Hepatic stellate cell (primary cell): ENCODE data around the gene SLC24A5.
A peak's percentile ranks its signal among the peaks of the same experiment; 100 is the strongest.

ENCODE experiments used
- DNase-seq: peaks from one replicate; pipeline ENCODE4 v3.0.0; 2011; ENCODE audit warnings: low spot score

Gene SLC24A5

DNA sequence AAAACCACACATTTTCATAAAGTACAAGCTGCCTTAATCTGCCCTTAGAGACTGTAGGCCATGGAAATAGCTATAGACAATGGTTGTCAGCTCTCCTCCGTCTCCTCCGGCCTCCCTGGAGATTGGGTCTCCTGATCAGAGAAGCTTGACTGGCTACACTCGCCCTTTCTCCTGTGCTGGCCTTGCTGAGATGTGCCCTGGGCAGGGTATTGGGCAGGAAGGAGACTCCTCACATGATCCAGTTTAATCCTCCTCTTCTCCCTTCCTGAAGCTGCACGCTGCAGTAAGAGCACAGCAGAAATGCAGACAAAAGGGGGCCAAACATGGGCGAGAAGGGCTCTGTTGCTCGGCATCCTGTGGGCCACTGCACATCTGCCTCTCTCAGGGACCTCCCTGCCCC lies at the start of gene SLC24A5:
TSS of gene SLC24A5 (plus strand) at position 246 of the 400 bp plus-strand sequence. CDS start at position 301, 55 bp downstream.
- no peak for DNase-seq

DNA sequence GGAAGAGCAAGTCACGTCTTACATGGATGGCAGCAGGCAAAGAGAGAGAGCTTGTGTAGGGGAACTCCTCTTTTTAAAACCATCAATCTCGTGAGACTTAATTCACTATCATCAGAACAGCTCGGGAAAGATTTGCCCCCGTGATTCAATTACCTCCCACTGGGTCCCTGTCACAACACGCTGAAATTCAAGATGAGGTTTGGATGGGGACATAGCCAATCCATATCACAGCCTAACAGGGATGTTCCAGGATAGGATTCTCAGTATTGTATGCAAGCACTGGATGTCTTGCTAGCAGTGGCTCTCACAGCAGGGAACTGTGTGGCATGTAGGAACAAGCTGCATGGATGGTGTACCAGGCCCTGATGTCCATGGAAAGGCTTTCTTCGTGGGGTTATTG lies 47.8 kb upstream of the SLC24A5 start:
- DNase-seq, result no peak

DNA sequence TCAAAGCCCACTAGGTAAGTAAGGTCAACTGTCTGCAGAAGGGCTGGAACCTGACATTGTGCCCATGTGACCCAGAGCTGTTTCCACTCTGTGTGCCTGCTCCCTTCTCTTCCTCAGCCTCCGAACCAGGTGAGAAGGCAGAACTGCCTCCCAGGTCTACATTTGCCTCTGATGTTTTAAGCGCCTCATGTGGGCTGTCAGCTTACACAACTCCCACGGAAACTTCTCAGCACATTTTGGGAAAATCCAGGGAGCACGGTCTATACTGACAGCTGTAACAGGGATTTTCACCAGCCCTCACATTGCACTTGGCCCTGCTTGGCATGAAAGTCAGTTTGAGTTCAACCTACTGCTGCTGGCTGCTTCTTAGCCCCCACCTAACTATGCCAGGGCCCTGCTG lies 46.9 kb upstream of the SLC24A5 start:
- no peak for DNase-seq

DNA sequence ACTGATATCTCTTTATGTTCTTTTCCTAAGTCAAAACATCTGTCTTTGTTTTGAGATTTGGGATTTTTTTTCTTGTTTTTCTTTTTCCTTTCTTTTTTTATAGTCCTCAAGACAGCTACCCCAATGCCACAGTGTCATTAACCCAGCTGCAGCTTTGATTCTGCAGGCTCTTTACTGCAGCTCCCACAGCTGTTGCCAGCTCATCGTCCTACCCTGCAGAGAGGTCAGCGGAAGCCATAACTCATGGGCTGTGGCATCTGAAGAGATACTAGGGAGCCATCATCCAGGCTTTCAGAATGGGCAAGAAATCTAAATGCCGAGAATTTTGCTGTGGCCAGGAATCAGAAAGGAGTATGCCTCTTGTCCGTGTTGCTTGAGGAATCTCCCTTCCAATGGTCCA lies 44.3 kb upstream of the SLC24A5 start:
- no peak for DNase-seq

DNA sequence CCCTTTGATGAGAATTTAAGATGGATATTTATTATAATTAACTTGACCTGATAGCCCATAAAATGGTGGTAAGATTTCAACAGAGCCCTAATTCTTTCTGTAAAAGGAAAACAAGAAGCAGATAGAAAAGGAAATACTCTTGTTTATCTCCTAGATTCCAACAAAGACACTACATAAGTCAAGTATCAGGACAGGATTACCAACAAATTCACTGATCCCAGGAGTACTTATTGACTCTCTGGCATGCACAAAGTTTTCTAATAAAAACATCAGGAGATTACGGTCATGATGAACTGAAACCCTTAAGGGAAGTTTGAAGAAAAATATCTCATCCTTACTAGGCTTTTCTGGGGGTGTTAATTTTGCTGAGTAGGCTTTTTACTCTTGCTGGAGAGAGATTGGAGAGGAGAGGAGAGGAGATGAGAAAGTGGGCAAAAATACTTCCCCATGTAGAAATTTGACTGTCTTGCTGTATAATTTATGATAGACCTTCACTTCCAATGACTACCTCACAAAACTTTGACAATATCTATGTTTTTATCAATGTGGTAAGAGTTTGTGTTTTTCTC lies 43.1 kb upstream of the SLC24A5 start:
- no peak for DNase-seq

DNA sequence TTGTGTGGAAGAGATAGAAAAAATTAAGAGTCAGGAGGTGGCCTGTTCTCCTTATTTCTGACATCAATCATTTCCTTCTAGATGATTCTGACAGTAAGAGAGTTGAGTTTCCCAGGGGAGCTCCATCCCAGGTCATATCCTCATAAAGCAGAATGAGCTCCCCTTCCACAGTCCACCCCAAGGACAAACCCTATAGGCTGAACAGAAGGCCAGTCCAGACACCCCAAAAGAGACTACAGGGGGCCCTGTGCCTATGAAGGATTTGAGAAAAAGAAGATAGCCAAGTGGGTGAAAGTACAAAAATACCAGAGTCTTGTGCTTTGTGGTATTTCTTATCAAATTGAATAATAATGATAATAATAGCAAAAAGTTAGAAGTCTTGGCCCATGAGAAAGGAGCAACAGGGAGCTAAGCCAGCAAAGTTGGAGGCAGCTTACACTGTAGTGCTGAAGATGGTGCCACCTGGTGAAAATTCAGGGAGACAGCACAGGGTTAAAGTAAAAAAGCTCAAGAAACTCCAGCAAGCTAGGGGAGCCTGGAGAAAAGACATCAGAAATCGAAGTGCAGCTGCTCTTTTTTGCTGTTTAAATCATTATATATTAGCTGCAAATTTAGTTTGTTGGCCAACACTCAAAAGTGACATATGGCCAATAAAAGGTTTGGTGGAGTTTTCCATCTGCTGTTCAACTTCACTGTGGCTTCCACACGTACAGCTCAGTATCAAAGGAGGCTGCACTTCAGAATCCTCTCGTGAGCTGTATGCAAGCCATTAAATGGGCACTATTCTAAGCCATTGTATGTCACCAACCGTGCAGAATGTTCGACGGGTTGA lies 35.8 kb upstream of the SLC24A5 start:
- peak; percentile 8 for DNase-seq

DNA sequence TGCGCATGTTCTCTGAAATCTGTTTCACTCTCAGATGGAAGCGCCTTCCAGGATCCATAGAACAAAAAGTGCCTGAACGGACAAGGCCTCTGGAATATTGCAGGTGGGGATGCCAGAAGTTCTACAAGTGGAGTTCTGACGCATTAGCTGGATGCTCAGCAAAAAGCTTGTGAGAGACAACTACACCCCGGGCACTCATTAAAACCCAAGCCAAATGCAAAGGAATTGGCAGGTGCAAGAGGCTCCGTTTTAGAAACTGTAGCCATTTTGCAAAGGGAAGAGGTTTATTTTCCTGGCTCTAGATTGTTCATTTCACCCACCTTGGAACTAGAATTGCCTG lies 35.2 kb upstream of the SLC24A5 start:
- DNase-seq, result no peak

DNA sequence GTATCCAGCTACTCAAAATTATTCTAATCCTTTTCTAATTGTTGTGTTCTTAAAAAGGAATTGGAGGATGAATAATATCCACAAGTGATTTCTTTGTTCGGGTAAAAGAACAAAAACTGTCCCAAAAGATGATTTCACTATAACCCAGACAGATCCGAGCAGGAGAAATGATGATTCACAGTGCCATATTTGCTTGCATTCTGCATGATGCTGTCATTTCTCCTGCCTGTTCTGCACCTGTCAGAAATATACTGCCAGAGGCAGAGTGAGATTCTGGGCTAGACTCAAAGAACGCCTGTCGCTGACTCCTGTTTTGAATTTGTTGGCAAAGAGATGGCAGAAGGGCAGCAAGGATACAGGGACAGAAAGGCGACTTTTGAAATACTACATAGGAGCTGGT lies 34.7 kb upstream of the SLC24A5 start:
- DNase-seq, result no peak

DNA sequence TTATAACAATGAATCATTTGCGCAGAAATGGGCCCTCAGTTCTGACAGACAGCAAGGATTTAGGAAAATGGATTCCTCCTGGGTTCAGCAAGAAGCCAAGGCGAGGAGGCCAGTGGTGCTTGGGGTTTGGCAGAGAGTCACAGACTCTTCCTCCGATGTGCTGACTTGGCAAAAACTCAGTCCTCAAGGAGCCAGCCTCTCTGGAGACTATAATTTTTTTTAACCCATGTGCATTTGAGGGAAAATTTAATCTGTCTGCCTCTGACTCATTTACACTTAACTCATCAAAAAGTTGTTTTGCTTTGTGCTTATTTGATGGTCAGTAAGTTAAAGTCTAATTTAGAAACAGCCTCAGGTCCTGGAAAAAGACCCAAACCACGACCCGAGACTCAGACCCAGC lies 34.2 kb upstream of the SLC24A5 start:
- no peak for DNase-seq

DNA sequence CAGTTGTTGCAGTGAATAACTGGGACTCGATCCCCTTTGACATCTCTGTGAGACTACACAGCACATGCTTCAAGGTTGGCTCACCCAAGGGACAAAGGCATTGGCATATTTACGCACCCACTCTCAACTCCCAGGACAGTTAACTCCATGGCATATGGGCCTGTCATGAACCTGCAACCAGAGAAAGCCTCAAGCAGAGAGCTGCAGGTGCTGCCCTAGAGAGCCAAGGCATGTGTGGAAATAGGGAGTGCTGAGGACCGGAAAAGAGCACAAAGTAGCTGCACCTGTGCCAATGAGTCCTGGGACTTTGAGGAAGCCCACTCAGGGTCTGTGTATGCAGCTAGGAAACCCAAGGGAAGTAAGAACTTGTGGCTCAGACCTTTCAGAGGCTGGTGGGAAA lies 32.9 kb upstream of the SLC24A5 start:
- DNase-seq, result no peak

DNA sequence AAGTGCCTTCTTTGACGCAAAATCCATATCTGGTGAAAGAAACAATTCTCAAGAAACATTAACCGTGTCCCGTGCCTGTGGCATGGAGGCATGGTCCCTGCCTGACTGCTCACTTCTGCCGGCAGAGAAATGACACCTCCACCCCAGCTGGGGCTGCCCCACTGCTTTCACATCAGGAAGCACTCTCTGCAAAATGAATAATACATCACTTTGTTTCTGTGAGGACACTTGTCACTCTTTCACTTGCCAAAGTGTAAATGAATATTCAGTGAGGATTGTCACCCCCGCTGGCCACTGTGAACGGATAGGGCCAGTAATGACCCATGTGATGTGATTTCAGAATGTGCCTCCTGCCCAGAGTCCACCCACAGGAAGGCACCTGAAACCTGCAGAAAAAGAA lies 31.1 kb upstream of the SLC24A5 start:
- no peak for DNase-seq

DNA sequence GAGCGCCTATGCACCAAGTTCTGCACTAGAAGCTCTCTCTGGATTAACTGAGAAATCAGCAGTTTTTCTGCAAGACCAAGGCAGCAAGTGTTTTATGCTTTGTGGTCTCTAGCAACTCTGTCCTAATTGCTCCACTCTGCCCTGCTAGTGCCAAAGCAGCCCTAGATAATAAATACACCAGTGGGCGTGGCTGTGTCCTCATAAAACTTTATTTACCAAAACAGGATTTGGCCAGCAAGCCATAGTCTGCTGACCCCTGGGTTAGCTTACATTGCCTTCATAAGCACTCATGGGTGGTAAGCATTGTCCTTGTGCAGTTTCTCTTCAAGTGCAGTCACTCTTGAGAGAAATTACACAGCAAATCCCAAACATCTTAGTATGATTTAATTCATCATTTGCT lies 30.7 kb upstream of the SLC24A5 start:
- no peak for DNase-seq

DNA sequence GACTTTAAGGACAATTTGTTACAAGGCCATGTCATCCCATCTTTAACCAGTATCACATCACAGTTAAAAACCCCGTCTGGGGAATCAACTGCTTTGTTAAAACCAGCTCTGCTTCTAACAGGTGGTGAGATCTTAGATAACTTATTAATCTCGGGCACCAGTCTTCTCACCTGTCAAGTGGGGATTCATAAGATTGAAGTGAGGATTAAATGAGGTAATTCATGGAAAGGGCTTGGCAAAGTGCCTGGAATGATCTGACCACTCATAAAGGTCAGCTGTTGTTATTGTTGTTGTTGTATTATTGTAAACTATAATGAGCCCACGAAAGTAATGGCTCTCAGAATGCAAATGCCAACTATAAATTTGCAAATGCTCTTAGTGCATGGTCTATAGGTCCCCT lies 30.1 kb upstream of the SLC24A5 start:
- no peak for DNase-seq

DNA sequence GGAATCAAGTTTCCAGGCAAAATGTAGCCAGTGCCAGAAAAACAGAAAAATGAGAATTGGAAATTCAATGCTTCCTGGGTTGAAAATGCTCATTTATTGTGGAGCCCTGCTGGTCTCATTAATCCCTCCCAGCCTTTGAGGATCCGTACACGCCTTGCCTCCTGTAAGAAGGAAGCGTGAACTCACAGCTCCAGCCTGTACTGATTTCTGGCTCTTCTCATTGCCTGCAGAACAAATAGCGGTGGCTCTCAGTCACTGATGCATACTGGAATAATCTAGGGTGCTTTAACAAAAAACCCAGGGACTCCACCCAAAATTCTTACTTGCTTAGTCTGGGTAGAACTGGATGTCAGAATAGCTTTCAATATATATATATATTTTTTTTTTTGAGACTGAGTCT lies 29.3 kb upstream of the SLC24A5 start:
- no peak for DNase-seq

DNA sequence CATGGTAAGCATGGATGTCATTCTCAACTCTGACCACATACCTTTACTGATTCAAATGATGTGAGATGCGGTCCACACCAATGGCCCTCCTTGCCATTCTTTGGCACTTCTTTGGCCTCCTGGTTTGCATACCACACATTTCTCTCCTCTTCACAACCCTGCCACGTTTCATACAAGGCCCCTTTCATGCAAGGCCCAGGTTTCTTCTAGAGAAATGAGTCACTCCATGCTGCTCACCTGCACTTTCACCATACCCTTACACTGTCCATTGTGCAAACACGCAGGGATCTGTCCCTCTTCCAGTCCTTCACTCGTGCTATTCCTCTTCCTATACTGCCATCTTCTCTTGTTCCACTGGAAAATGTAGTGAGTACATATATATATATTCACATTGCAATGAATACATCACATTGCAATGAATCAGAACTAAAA lies 24.4 kb upstream of the SLC24A5 start:
- no peak for DNase-seq

DNA sequence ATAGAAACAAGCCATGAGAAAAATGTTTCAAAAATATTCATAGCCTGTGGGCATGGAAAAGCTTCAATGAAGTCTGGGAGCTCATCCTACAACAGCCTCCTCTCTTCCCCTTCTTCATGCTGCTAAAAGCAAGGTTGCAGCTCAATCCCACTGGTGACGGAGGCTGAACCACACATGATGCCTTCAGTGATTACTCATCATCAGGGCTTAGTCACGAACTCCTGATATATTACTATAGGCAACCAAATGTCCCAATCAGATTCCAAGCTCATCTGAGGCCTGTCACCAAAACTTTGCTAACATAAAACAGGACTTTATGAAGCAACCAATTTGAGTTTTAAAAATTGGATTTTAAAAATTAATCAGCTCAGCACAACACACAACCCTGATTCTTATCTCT lies 24.0 kb upstream of the SLC24A5 start:
- peak; percentile 63 for DNase-seq

DNA sequence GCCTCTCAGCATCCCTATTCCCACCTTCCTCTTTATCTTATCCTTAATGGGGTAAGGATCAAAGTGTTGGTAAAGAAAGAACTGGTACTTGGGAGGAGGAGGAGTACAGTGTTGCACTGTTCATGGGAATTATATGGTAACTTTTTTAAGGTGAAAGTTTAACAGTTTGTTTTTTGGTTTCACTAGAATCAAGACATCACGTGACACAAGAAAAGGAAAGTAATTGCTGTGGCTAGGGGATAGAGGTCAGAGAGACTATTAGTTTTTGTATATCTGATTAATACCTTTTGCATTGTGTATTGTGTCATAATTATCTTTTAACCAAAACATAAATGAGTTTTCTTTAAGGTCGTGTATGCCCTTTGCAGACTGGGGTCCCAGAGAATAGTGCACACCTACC lies 23.5 kb upstream of the SLC24A5 start:
- DNase-seq, result no peak

DNA sequence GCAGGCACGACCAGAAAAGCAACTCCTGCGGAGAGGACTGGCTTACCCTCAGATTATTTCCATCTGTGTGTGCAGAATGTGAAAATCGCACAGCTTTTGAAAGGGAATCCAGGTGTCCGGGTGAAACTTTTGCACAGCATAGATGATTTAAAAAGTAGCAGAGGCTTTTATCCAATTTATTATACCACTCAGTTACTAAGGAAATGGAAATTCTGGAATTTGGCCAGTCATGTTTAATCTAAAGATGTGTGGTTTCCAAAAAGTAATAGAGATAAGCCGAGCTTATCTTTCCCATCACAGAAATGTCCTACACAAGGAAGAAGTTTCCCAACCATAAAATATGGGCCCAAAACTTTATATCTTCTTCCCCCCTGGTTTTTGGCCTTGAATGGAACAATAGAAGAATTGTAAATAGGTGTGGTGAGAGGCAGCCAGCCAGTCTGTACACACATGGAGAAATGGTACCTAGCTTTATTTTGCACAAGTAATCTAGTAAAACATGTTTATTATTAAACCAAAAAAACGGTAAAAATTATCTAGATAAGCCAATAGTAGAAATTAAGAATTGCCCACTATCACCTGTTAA lies 19.3 kb upstream of the SLC24A5 start:
- no peak for DNase-seq

DNA sequence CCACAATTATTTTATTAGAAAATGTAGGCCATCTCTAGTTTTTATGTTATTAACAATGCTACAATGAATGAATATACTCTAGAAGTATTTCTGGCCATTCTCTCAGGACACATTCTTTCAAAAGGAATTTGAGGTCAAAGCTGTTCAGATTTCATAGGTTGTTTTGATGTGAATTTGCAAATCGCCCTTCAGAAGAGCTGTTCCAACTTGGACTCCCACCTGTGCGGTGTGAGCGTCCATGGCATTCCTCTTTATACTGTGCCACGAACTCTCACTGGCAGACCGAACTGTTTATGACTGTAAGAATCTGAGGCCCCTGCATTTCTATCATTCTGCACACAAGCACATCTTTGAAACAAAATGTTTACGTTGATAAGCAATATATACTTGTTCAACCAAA lies 18.6 kb upstream of the SLC24A5 start:
- DNase-seq, result no peak

DNA sequence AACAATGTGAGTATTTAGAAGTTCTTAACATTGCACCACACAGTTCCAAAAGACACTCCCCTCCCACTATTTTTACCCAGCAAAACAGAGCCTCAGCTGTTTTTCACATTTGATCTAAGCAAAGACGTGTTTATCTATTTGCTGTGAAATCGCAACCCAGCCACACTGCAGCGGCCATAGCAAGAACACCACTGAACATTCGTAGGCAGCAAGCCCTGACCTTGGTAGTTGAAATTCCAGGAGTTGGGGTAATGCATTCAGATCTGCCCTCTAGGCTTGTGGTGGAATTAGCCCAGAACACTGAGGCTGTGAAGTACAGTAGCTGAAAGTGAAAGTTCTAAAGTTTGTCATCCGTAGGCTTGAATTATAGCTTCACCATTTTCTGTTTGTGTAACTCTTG lies 17.1 kb upstream of the SLC24A5 start:
- DNase-seq, result no peak

DNA sequence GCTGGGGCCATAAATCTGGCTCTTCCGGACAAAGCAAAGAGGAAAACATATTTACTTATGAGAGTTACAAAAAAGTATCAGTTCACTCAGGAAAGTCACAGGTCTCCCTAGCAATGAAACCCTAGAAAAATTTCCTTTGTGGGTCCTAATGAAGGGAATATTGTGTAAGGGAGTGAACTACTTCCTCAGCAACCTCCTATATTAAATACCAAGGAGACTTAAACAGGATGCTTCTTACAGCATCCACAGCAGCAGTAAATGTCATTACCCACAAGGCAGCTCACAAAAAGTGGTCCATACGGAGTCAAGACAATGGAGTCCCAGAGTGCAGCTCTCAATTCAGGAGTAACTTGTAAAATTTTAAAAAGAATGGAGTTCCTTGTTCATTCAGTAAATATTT lies 14.9 kb upstream of the SLC24A5 start:
- DNase-seq, result no peak

DNA sequence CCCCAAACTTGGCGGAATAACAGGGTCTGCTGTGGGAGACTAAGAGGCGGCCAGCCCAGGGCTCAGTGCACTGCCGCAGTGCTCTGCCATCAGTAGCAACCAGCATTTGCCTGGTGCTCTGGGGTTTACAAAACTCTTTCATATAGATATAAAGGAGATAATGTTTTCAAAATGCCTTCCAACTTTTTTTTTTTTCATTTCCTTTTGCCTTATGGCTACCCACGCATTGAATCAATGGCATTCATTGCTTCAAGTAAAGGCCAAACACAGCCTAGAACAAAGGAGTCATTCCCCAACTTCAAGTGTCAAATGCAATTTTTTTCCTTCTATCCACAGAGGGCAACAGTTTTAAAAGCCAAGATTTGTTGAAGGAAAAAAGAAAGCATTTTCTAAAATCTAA lies 11.6 kb upstream of the SLC24A5 start:
- DNase-seq, result no peak

DNA sequence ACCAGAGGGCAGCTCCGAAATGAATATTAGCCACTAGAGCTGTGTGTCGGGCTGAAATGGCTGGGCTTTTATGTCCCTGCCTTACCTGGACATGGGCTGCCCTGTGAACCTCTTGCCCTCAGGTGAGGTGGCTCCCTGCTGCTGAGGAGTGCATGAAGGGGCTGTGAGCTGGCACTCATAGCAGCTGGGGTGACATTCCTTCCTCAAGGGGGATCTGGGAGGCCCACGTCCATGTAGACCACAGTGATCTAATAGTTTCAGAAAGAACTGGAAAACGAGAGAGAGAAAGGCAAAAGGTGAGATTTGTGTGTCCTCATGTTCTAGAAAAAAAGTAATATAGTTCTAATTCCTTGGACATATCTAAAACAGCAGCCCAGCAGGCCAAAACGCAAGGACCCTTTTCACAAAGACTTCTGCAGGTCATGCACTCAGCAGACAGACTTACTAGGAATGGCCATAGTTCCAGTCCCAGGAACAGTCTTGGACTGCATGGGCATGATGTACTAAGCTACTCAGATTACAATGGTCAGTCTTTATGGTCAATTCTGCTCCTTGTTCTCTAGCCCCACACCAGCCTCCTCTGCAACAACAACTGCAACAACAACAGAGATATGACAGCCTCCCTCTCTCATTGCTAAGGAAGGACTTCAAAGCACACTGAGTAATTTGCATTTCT lies 10.8 kb upstream of the SLC24A5 start:
- no peak for DNase-seq
